Pulmonary artery endothelial cell (primary cell): ENCODE measurements around the gene TLR10. TPM values are rescaled to one million over a fixed set of nuclear protein-coding genes. Genes with fewer than 3 reads are reported as not detected.
"Not testable (repeated sequence)": the region's sequence is repeated elsewhere in the genome, so short reads cannot be mapped to it uniquely, and the experiment has no call there.

ENCODE experiments used
- DNase-seq: peaks from one replicate; pipeline ENCODE4 v3.0.0-alpha.2; 2011; ENCODE audit warnings: low read depth, low spot score
- total RNA-seq: library from RNA; depleted of rRNA; stranded (reverse); fragments of >200 nt; gene quantifications from 2 replicates; pipeline ENCODE4 v1.2.3, GENCODE V29; 2014

Gene TLR10
- total RNA-seq, 1 donor from 2014 or later: not detected

GRCh38 chr4:38802561-38803355 lies 20.0 kb upstream of the TLR10 start:
- no peak for DNase-seq

- DNase-seq: no peak
Observed at GRCh38 chr4:38800961-38801450, 18.2 kb upstream of the TLR10 start.

- DNase-seq: no peak
Observed at GRCh38 chr4:38800366-38800765, 17.6 kb upstream of the TLR10 start.

GRCh38 chr4:38795087-38795486 lies 12.3 kb upstream of the TLR10 start:
- no peak for DNase-seq

GRCh38 chr4:38794051-38794450 lies 11.3 kb upstream of the TLR10 start:
- no peak for DNase-seq

GRCh38 chr4:38791010-38791409 lies 8.2 kb upstream of the TLR10 start:
- DNase-seq: no peak

GRCh38 chr4:38788317-38788716 lies 5.5 kb upstream of the TLR10 start:
- DNase-seq: peak; percentile 50

GRCh38 chr4:38787693-38788092 lies 4.9 kb upstream of the TLR10 start:
- no peak for DNase-seq

- DNase-seq: no peak
Observed at GRCh38 chr4:38785901-38786402, 3.2 kb upstream of the TLR10 start.

- no peak for DNase-seq
Observed at GRCh38 chr4:38785041-38785790, 2.4 kb upstream of the TLR10 start.

- DNase-seq: no peak
Observed at GRCh38 chr4:38784141-38784540, 1.4 kb upstream of the TLR10 start.

- DNase-seq: no peak
Observed at GRCh38 chr4:38783109-38783460, 295 bp upstream of the TLR10 start.

- no peak for DNase-seq
Observed at GRCh38 chr4:38781854-38782261, 932 bp downstream of the TLR10 start.

- DNase-seq: no peak
Observed at GRCh38 chr4:38780833-38781484, 1.8 kb downstream of the TLR10 start.

- DNase-seq: no peak
Observed at GRCh38 chr4:38779790-38780189, 3.0 kb downstream of the TLR10 start.

- not testable (repeated sequence) for DNase-seq
Observed at GRCh38 chr4:38777925-38778324, 4.9 kb downstream of the TLR10 start.

- no peak for DNase-seq
Observed at GRCh38 chr4:38775326-38775725, 7.5 kb downstream of the TLR10 start.

- DNase-seq: no peak
Observed at GRCh38 chr4:38774181-38774955, 8.4 kb downstream of the TLR10 start.

- DNase-seq: not testable (repeated sequence)
Observed at GRCh38 chr4:38770281-38770680, 12.5 kb downstream of the TLR10 start.

- no peak for DNase-seq
Observed at GRCh38 chr4:38769857-38770256, 12.9 kb downstream of the TLR10 start.

GRCh38 chr4:38769441-38769840 lies 13.3 kb downstream of the TLR10 start:
- no peak for DNase-seq
